22Rv1 (cell line): ENCODE measurements around the gene ENKD1.

Source experiments
- ZFX ChIP-seq: fragments of 450-650 bp; IDR thresholded peaks from 2 replicates; pipeline ENCODE4 v1.6.1; 2017; ENCODE audit warnings: antibody characterized with exemption, borderline replicate concordance
- TF ChIP-seq, protein P1 (sequence below): fragments of 450-650 bp; IDR thresholded peaks from 2 replicates; pipeline ENCODE4 v1.5.1; 2017; ENCODE audit warnings: mild to moderate bottlenecking

DNA sequence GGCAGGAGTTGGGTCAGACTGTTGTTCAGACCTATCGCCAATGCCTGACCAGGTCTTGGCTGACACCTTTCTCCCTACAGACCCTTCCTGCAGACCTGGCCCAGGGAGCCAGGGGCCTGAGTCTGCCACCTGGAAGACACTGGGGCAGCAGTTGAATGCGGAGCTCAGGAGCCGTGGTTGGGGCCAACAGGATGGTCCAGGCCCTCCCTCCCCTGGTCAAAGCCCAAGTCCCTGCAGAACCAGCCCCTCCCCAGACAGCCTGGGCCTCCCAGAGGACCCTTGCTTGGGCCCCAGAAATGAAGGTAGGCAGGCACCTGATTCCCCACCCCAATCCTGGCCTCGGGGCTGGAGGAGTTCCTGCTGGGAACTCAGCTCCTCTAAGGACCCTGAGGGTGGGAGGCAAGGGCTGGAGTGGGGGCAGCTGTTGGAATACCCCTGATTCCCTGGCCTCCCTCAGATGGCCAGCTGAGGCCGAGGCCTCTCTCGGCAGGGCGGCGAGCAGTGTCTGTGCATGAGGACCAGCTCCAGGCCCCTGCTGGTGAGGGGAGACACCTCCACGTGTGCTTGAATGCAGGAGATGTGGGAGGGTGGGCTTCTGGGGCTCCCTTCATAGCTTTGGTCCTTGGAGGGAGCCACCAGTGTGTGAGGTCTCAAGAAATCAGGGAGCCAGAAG is 10.1 kb downstream of the ENKD1 start:
- TF ChIP-seq, protein P1, sequence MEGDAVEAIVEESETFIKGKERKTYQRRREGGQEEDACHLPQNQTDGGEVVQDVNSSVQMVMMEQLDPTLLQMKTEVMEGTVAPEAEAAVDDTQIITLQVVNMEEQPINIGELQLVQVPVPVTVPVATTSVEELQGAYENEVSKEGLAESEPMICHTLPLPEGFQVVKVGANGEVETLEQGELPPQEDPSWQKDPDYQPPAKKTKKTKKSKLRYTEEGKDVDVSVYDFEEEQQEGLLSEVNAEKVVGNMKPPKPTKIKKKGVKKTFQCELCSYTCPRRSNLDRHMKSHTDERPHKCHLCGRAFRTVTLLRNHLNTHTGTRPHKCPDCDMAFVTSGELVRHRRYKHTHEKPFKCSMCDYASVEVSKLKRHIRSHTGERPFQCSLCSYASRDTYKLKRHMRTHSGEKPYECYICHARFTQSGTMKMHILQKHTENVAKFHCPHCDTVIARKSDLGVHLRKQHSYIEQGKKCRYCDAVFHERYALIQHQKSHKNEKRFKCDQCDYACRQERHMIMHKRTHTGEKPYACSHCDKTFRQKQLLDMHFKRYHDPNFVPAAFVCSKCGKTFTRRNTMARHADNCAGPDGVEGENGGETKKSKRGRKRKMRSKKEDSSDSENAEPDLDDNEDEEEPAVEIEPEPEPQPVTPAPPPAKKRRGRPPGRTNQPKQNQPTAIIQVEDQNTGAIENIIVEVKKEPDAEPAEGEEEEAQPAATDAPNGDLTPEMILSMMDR: no peak
- TF ChIP-seq ZFX: no peak
